HL-60 (cell line): Measurements from ENCODE around the gene FBLN1.

Source experiments
- DNase-seq, 2 experiments: peaks; one replicate each; pipeline ENCODE4 v3.0.0-alpha.2; 2010 to 2020; ENCODE audit warnings: low read depth in 1 of 2, low spot score in 1 of 2
- H3K27ac ChIP-seq: fragments of 250-450 bp; sonication (Bioruptor Pico); replicated peaks from 2 replicates; pipeline ENCODE4 v1.5.1; 2020; ENCODE audit warnings: mild to moderate bottlenecking, moderate library complexity
- H3K27me3 ChIP-seq: fragments of 250-450 bp; sonication (Bioruptor Pico); 2 replicates; pipeline ENCODE4 v1.5.1; 2021; ENCODE audit warnings: mild to moderate bottlenecking, moderate library complexity; ENCODE audit not compliant: insufficient read depth, poor library complexity, severe bottlenecking
- H3K4me3 ChIP-seq: replicated peaks from 2 replicates; pipeline ENCODE4 v1.5.1; 2011; ENCODE audit warnings: mild to moderate bottlenecking, control low read depth, low read length; ENCODE audit not compliant: insufficient read depth
- GABPA ChIP-seq: IDR thresholded peaks from 2 replicates; pipeline ENCODE4 v1.6.1; 2012; ENCODE audit warnings: low read depth
- POLR2AphosphoS5 ChIP-seq: IDR thresholded peaks from 2 replicates; pipeline ENCODE4 v1.6.1; 2012; ENCODE audit warnings: low read depth
- SPI1 ChIP-seq: IDR thresholded peaks from 2 replicates; pipeline ENCODE4 v1.6.1; 2012; ENCODE audit warnings: low read depth, mild to moderate bottlenecking, borderline replicate concordance
- TF ChIP-seq, protein P1 (sequence below): IDR thresholded peaks from 2 replicates; pipeline ENCODE4 v1.6.1; 2012; ENCODE audit warnings: low read depth; ENCODE audit not compliant: insufficient replicate concordance
- TF ChIP-seq, protein P2 (sequence below): IDR thresholded peaks from one replicate; pipeline ENCODE4 v1.5.1; 2011; ENCODE audit warnings: low read length, control low read depth, inconsistent platforms; ENCODE audit not compliant: insufficient read depth

The FBLN1 gene

DNA sequence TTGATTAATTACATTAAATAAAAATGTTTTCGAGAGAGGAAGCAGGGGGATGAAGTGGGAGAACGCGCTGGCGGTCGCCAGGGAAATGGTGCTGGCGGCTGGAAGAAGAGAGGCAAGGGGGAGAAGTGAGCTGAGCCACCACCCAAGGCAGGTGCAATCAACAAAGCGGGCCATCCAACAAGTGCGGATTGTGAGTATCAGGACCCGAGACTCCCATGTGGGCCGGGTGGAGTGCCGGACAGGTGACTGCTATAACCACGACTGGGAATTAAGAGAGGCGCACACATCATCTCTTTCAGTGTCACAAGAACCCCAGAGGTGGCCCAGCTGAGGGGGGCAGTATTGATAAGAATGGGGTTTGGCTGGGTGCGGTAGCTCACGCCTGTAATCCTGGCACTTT, 127.8 kb downstream of the FBLN1 start:
- TF ChIP-seq SPI1 (no peak), POLR2AphosphoS5 (no peak), GABPA (no peak)
- TF ChIP-seq, protein P1, sequence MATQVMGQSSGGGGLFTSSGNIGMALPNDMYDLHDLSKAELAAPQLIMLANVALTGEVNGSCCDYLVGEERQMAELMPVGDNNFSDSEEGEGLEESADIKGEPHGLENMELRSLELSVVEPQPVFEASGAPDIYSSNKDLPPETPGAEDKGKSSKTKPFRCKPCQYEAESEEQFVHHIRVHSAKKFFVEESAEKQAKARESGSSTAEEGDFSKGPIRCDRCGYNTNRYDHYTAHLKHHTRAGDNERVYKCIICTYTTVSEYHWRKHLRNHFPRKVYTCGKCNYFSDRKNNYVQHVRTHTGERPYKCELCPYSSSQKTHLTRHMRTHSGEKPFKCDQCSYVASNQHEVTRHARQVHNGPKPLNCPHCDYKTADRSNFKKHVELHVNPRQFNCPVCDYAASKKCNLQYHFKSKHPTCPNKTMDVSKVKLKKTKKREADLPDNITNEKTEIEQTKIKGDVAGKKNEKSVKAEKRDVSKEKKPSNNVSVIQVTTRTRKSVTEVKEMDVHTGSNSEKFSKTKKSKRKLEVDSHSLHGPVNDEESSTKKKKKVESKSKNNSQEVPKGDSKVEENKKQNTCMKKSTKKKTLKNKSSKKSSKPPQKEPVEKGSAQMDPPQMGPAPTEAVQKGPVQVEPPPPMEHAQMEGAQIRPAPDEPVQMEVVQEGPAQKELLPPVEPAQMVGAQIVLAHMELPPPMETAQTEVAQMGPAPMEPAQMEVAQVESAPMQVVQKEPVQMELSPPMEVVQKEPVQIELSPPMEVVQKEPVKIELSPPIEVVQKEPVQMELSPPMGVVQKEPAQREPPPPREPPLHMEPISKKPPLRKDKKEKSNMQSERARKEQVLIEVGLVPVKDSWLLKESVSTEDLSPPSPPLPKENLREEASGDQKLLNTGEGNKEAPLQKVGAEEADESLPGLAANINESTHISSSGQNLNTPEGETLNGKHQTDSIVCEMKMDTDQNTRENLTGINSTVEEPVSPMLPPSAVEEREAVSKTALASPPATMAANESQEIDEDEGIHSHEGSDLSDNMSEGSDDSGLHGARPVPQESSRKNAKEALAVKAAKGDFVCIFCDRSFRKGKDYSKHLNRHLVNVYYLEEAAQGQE = no peak
- TF ChIP-seq, protein P2, sequence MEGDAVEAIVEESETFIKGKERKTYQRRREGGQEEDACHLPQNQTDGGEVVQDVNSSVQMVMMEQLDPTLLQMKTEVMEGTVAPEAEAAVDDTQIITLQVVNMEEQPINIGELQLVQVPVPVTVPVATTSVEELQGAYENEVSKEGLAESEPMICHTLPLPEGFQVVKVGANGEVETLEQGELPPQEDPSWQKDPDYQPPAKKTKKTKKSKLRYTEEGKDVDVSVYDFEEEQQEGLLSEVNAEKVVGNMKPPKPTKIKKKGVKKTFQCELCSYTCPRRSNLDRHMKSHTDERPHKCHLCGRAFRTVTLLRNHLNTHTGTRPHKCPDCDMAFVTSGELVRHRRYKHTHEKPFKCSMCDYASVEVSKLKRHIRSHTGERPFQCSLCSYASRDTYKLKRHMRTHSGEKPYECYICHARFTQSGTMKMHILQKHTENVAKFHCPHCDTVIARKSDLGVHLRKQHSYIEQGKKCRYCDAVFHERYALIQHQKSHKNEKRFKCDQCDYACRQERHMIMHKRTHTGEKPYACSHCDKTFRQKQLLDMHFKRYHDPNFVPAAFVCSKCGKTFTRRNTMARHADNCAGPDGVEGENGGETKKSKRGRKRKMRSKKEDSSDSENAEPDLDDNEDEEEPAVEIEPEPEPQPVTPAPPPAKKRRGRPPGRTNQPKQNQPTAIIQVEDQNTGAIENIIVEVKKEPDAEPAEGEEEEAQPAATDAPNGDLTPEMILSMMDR = no peak
- Histone ChIP-seq H3K4me3 (no peak overlapping the region), H3K27me3 (no peaks in the 10 kb centered on the region), H3K27ac (no peak overlapping the region)
- no peak for DNase-seq

DNA sequence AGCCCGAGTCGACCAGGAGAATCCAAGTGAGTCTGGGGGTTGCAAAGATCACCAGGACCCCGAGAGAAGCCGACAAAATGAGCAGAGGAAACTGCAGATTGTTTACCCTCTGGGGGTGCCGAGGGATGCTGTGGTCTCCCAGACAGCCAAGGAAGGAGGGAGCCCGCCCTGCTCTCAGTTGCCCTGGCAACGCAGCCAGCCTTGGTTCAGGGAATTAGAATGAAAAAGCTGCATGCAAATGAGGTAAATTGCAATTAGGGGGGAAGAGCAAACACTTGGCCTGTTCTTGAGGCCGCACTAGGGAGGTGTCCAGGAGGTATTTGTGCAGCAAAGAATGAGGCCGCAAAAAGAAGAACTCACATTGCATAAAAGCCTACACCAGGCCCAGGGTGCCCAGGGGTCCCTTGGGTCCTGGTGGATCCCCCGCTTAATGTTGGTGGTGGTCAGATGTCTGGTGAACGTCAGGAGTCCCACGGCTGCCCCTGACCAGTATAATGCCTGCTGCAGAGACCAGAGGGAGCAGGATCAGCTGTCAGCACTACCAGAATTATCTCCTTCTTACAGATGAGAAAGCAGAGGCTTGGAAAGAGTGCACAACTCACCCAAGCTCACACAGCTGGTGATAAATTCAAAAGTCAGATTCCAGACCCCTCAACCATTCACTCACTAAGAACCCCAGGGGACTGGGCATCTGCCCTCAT, 128.6 kb downstream of the FBLN1 start:
- no peak for DNase-seq
- Histone ChIP-seq H3K27me3 (no peaks in the 10 kb centered on the region), H3K4me3 (no peak overlapping the region), H3K27ac (no peak overlapping the region)
- TF ChIP-seq SPI1 (no peak), GABPA (no peak), POLR2AphosphoS5 (no peak)
- TF ChIP-seq, protein P1 = no peak
- TF ChIP-seq, protein P2 = no peak

DNA sequence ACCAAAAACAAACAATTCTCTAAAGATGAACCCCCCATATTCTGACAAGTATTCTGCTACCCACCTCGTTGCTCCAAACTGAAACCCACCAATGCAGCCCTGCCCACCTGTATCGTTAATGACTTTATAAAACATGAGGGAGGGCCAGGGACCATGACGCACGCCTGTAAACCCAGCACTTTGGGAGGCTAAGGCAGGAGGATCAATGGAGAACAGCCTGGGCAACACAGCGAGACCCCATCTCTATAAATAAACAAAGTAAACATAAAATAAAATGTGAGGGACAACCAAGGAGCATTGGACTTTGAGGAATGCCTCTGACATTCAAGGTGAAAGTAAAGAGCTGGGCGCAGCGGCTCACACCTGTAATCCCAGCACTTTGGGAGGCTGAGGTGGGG, 129.2 kb downstream of the FBLN1 start:
- TF ChIP-seq SPI1 (no peak), GABPA (no peak), POLR2AphosphoS5 (no peak)
- TF ChIP-seq, protein P2 = no peak
- TF ChIP-seq, protein P1 = no peak
- H3K27ac ChIP-seq = no peak overlapping the region
- no peak for DNase-seq
- H3K4me3 ChIP-seq = no peak overlapping the region
- H3K27me3 ChIP-seq = no peaks in the 10 kb centered on the region
